Hepatocyte (in vitro differentiated cells): ENCODE results near the gene SLC9A2.

Experiments used
- EZH2 ChIP-seq: fragments of 200-600 bp; sonication (generic); IDR thresholded peaks from 2 replicates; pipeline ENCODE4 v1.6.1; 2016; ENCODE audit warnings: antibody characterized with exemption, mild to moderate bottlenecking, borderline replicate concordance
- TF ChIP-seq, protein P1 (sequence below): fragments of 200-600 bp; sonication (generic); IDR thresholded peaks from 2 replicates; pipeline ENCODE4 v1.5.1; 2016; ENCODE audit warnings: antibody characterized with exemption, mild to moderate bottlenecking; ENCODE audit not compliant: poor library complexity

DNA sequence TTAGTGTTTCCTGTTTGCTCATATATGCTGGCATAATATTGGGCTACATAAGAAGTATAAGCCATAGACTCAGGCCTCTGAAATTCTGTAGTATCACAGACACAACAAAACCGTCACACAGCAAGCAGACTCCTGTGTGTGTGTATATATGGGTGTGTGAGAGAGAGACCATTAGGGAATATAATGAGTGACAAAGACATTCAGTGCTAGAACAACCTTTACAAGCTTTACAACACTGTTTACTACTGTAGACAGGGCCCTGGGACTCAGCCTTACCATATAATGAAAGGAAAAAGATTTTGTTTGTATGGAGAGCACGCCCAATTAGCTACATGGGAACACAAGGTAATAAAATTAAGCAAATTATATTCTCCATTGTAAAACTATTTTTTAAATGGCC is 77.1 kb downstream of the SLC9A2 start:
- TF ChIP-seq, protein P1, sequence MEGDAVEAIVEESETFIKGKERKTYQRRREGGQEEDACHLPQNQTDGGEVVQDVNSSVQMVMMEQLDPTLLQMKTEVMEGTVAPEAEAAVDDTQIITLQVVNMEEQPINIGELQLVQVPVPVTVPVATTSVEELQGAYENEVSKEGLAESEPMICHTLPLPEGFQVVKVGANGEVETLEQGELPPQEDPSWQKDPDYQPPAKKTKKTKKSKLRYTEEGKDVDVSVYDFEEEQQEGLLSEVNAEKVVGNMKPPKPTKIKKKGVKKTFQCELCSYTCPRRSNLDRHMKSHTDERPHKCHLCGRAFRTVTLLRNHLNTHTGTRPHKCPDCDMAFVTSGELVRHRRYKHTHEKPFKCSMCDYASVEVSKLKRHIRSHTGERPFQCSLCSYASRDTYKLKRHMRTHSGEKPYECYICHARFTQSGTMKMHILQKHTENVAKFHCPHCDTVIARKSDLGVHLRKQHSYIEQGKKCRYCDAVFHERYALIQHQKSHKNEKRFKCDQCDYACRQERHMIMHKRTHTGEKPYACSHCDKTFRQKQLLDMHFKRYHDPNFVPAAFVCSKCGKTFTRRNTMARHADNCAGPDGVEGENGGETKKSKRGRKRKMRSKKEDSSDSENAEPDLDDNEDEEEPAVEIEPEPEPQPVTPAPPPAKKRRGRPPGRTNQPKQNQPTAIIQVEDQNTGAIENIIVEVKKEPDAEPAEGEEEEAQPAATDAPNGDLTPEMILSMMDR: no peak
- TF ChIP-seq EZH2: no peak
